GM12874 (cell line): ENCODE data around the gene LHX4.

Experiments
- TF ChIP-seq, protein P1 (sequence below): IDR thresholded peaks from 2 replicates; pipeline ENCODE4 v1.5.1; 2011; ENCODE audit warnings: low read depth, mild to moderate bottlenecking, control low read depth, low read length, moderate library complexity; ENCODE audit not compliant: insufficient read depth

The LHX4 gene

GRCh38 chr1:180247580-180247979, 17.5 kb downstream of the LHX4 start:
- TF ChIP-seq, protein P1, sequence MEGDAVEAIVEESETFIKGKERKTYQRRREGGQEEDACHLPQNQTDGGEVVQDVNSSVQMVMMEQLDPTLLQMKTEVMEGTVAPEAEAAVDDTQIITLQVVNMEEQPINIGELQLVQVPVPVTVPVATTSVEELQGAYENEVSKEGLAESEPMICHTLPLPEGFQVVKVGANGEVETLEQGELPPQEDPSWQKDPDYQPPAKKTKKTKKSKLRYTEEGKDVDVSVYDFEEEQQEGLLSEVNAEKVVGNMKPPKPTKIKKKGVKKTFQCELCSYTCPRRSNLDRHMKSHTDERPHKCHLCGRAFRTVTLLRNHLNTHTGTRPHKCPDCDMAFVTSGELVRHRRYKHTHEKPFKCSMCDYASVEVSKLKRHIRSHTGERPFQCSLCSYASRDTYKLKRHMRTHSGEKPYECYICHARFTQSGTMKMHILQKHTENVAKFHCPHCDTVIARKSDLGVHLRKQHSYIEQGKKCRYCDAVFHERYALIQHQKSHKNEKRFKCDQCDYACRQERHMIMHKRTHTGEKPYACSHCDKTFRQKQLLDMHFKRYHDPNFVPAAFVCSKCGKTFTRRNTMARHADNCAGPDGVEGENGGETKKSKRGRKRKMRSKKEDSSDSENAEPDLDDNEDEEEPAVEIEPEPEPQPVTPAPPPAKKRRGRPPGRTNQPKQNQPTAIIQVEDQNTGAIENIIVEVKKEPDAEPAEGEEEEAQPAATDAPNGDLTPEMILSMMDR = no peak

GRCh38 chr1:180248176-180248575, 18.1 kb downstream of the LHX4 start:
- TF ChIP-seq, protein P1 = no peak

GRCh38 chr1:180248731-180249681, 18.9 kb downstream of the LHX4 start:
- TF ChIP-seq, protein P1 = peak; percentile 31

DNA sequence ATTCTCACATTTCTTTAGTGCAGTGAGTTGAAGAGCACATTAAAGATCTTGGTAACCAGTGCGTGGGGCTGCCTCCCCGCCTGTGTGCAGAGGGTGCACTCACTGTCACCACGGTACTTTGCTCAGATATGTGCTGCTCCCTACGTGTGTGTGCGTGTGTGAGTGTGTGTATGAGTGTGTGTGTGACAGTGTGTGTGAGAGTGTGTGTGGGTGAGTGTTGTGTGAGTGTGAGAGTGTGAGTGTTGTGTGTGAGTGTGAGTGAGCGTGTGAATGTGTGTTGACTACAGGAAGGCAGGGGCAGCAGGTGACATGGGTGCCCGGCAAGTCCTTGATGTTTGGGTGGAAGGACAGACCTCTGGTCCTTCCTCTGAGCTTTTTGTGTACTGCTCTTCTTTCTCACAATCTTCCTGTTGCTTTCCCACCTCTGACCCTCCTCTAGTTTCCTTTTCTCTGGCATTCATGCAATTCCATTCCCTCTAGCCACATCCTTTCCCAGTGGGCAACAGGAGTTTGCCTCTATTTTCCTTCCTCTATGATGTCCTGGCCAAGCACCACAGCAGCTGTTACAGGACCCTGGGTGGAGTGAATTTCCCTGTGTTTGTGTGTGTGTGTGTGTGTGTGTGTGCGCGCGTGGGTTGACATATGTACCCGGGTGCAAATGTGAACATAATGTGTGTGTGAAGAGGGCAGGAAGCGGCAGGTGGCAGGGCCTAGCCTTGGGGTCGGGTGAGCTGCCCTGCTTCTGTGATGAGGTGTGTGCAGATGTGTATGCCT, 19.8 kb downstream of the LHX4 start:
- TF ChIP-seq, protein P1 = no peak

DNA sequence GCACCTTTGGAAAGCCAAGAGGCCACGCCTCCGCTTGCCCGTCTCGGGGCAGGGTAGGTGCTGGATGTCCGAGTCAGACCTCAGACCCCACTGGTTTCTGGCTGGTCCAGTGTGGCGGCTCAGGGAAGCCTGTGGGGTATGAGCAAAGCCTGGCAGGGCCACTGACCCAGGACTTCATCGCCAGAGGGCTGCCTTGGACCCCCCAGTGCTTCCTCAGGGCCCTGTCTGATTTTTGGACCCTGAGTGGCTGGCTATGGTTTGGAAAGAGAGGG, 20.4 kb downstream of the LHX4 start:
- TF ChIP-seq, protein P1 = no peak

DNA sequence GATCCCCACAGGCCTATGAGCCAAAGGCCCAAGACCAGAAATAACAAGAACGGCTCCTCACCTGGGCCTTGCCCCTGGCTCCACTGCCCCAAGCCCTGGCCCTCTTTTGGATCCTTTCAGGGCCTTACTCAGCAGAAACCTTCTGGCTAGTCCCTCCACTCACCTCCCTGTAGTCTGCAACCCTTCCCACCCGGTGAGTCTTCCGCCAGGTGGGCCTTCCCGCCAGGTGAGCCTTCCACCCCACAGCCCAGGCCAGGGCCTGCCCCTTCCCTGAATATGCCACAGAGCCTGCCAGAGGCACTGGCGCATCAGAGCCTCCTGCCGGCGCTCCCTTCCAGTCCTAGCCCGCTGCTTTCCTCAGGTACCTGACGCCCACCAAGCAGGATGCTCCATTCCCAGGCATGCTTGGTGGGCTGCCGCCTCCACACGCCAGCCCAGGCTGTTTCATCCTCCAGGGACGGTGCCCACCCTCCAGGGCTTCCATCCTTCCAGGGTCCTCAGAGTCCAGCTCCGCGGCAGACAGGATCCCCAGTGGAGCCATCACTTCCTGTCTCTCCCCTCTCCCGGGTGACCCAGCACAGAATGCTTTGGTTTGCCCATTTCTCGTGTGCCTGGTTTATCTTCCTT, 20.9 kb downstream of the LHX4 start:
- TF ChIP-seq, protein P1 = no peak
